Caco-2 (cell line): ENCODE results near the gene CYP2W1. TPM values are rescaled to one million over a fixed set of nuclear protein-coding genes. Genes with fewer than 3 reads are reported as not detected.

ENCODE experiments used
- BruUV-seq: library from RNA; stranded (reverse); fragments of 400-500 nt; replicated peaks from 2 replicates; lab custom pipeline; 2021; lab: Mats Ljungman, UMichigan
- CTCF ChIA-PET: fragments of 300-600 bp; sonication (Branson Sonifier 250); formaldehyde crosslinking; loops from one replicate; lab custom pipeline; 2022; ENCODE audit warnings: antibody characterized with exemption; lab: Charles Lee
- POLR2A ChIA-PET: fragments of 300-600 bp; sonication (Branson Sonifier 250); formaldehyde crosslinking; loops from one replicate; lab custom pipeline; 2022; ENCODE audit warnings: antibody characterized with exemption; lab: Charles Lee
- DNase-seq, 2 experiments: peaks; one replicate each; pipeline versions ENCODE4 v3.0.0 to v3.0.0-alpha.2; 2020 to 2022
- H3K27me3 ChIP-seq: replicated peaks from 2 replicates; pipeline ENCODE4 v1.6.0; 2011; ENCODE audit warnings: low read length; ENCODE audit not compliant: control insufficient read depth, insufficient read depth
- H3K36me3 ChIP-seq: 2 replicates; pipeline ENCODE4 v1.5.1; 2011; ENCODE audit warnings: low read length; ENCODE audit not compliant: control insufficient read depth, insufficient read depth
- H3K4me1 ChIP-seq: fragments of 250-450 bp; sonication (Bioruptor Pico); 2 replicates; pipeline ENCODE4 v1.5.1; 2020; ENCODE audit warnings: mild to moderate bottlenecking
- H3K4me3 ChIP-seq: 2 replicates; pipeline ENCODE4 v1.5.1; 2011; ENCODE audit warnings: low read depth, mild to moderate bottlenecking, control low read depth, low read length
- H3K9me3 ChIP-seq: fragments of 250-450 bp; sonication (Bioruptor Pico); 2 replicates; pipeline ENCODE4 v1.5.1; 2020; ENCODE audit warnings: mild to moderate bottlenecking, moderate library complexity
- H3K27ac Mint-ChIP-seq: one replicate; pipeline ENCODE4 v1.8.0; 2022; ENCODE audit warnings: mixed read lengths; ENCODE audit not compliant: unreplicated experiment
- H3K27me3 Mint-ChIP-seq: one replicate; pipeline ENCODE4 v1.8.0; 2022; ENCODE audit warnings: mixed read lengths; ENCODE audit not compliant: insufficient read depth, unreplicated experiment
- H3K36me3 Mint-ChIP-seq: one replicate; pipeline ENCODE4 v1.8.0; 2022; ENCODE audit warnings: mild to moderate bottlenecking, mixed read lengths; ENCODE audit not compliant: insufficient read depth, unreplicated experiment
- H3K4me1 Mint-ChIP-seq: one replicate; pipeline ENCODE4 v1.8.0; 2022; ENCODE audit warnings: low read depth, mixed read lengths; ENCODE audit not compliant: unreplicated experiment
- H3K4me3 Mint-ChIP-seq: one replicate; pipeline ENCODE4 v1.8.0; 2022; ENCODE audit warnings: mild to moderate bottlenecking, moderate library complexity, mixed read lengths; ENCODE audit not compliant: unreplicated experiment
- H3K9me3 Mint-ChIP-seq: one replicate; pipeline ENCODE4 v1.8.0; 2022; ENCODE audit warnings: mixed read lengths; ENCODE audit not compliant: unreplicated experiment
- intact Hi-C: fragments of 100-400 bp; cut with micrococcal nuclease; formaldehyde crosslinking; loops from one replicate; pipeline ENCODE4 v1.10.0; 2022; ENCODE audit not compliant: unreplicated experiment
- total RNA-seq: library from RNA; stranded (reverse); gene quantifications from 2 replicates; pipeline ENCODE4 v1.2.3, GENCODE V29; 2022
- TF ChIP-seq, protein P1 (sequence below), 2 experiments: fragments of 200-600 bp in 1 of 2; IDR thresholded peaks; 1 replicate in 1 of 2; 2 replicates in 1 of 2; pipeline versions ENCODE4 v1.5.1 to v1.8.0; 2011 to 2022; ENCODE audit warnings: antibody characterized with exemption in 1 of 2, control low read depth in 1 of 2, inconsistent platforms in 1 of 2, low read depth in 1 of 2, low read length in 1 of 2, mild to moderate bottlenecking in 1 of 2, moderate library complexity in 1 of 2; ENCODE audit not compliant: insufficient read depth in 1 of 2, severe bottlenecking in 1 of 2, unreplicated experiment in 1 of 2

Gene CYP2W1
- total RNA-seq, 1 experiment from 2014 or later, result 24.0 TPM

DNA sequence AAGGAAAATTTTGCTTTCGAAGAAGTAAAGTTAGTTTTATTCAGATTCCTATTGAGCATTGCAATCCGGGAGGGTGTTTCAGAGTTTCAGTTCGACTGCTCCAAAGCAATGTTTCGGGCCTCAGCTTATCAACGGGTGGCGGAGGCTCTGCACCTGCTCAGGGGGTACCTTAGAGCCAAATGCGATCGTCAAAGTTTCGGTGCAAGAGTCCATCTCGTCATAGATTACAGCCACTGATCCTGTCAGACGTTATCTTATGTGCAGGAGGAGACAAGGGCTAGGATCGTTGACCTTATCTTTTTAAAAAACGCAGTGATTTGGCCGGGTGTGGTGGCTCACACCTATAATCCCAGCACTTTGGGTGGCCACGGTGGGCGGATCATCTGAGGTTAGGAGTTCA is 3.8 kb upstream of the CYP2W1 start:
- Histone ChIP-seq H3K9me3 (no peaks in the 10 kb centered on the region), H3K27me3 (no peaks in the 10 kb centered on the region), H3K36me3 (no peaks in the 10 kb centered on the region), H3K4me1 (peaks cover 64% of the 10 kb centered on the region), H3K4me3 (no peak overlapping the region)
- H3K36me3 Mint-ChIP-seq, result peaks cover 20% of the 10 kb centered on the region
- peaks cover 11% of the 10 kb centered on the region for H3K4me1 Mint-ChIP-seq
- no peak for DNase-seq
- H3K27ac Mint-ChIP-seq, result no peak overlapping the region
- intact Hi-C loops, result loop anchor here (5.0 kb wide), 3 partner anchors 63 to 203 kb away; partner anchors contain the start of gene GPR146
- H3K27me3 Mint-ChIP-seq, result no peaks in the 10 kb centered on the region
- H3K9me3 Mint-ChIP-seq, result no peaks in the 10 kb centered on the region
- BruUV-seq, result no TSS peak
- TF ChIP-seq, protein P1, sequence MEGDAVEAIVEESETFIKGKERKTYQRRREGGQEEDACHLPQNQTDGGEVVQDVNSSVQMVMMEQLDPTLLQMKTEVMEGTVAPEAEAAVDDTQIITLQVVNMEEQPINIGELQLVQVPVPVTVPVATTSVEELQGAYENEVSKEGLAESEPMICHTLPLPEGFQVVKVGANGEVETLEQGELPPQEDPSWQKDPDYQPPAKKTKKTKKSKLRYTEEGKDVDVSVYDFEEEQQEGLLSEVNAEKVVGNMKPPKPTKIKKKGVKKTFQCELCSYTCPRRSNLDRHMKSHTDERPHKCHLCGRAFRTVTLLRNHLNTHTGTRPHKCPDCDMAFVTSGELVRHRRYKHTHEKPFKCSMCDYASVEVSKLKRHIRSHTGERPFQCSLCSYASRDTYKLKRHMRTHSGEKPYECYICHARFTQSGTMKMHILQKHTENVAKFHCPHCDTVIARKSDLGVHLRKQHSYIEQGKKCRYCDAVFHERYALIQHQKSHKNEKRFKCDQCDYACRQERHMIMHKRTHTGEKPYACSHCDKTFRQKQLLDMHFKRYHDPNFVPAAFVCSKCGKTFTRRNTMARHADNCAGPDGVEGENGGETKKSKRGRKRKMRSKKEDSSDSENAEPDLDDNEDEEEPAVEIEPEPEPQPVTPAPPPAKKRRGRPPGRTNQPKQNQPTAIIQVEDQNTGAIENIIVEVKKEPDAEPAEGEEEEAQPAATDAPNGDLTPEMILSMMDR (IDR thresholded peaks at IDR 0.05; ENCODE audit: insufficient read depth in 1 of 2, low read depth in 1 of 2, low read length in 1 of 2, severe bottlenecking in 1 of 2, unreplicated experiment in 1 of 2), result no peak
- CTCF ChIA-PET, result no interaction called here
- no peak overlapping the region for H3K4me3 Mint-ChIP-seq
- POLR2A ChIA-PET, result no interaction called here

- TF ChIP-seq, protein P1 (IDR thresholded peaks at IDR 0.05; ENCODE audit: insufficient read depth in 1 of 2, low read depth in 1 of 2, low read length in 1 of 2, severe bottlenecking in 1 of 2, unreplicated experiment in 1 of 2), result no peak
- BruUV-seq, result no TSS peak
- no peak overlapping the region for H3K27ac Mint-ChIP-seq
- Histone ChIP-seq H3K9me3 (no peaks in the 10 kb centered on the region), H3K4me3 (no peak overlapping the region), H3K4me1 (peaks cover 64% of the 10 kb centered on the region), H3K27me3 (no peaks in the 10 kb centered on the region), H3K36me3 (no peaks in the 10 kb centered on the region)
- intact Hi-C loops, result loop anchor here (5.0 kb wide), 3 partner anchors 62 to 202 kb away; partner anchors contain the start of gene GPR146
- DNase-seq, result no peak
- peaks cover 11% of the 10 kb centered on the region for H3K4me1 Mint-ChIP-seq
- POLR2A ChIA-PET, result no interaction called here
- no peaks in the 10 kb centered on the region for H3K9me3 Mint-ChIP-seq
- no peaks in the 10 kb centered on the region for H3K27me3 Mint-ChIP-seq
- no peak overlapping the region for H3K4me3 Mint-ChIP-seq
- peaks cover 11% of the 10 kb centered on the region for H3K36me3 Mint-ChIP-seq
- CTCF ChIA-PET, result no interaction called here
Measured at GRCh38 chr7:979886-980571, 3.0 kb upstream of the CYP2W1 start.

- Mint-ChIP-seq H3K4me3 (no peak overlapping the region), H3K9me3 (no peaks in the 10 kb centered on the region), H3K36me3 (peaks cover 10% of the 10 kb centered on the region), H3K4me1 (peaks cover 11% of the 10 kb centered on the region), H3K27me3 (no peaks in the 10 kb centered on the region), H3K27ac (peak overlapping the region; percentile 29)
- no peaks in the 10 kb centered on the region for H3K27me3 ChIP-seq
- BruUV-seq, result no TSS peak
- ChIA-PET POLR2A (interaction anchor here (0.6 kb wide), 1 partner anchor 156 kb away, joined by 3 read pairs; a partner anchor contains a TSS), CTCF (interaction anchor here (1.0 to 1.4 kb wide), 2 partner anchors 10 to 11 kb away, joined by 3 to 17 read pairs; no protein-coding TSS in a partner anchor)
- no peaks in the 10 kb centered on the region for H3K36me3 ChIP-seq
- H3K4me1 ChIP-seq, result peaks cover 56% of the 10 kb centered on the region
- TF ChIP-seq, protein P1 (IDR thresholded peaks at IDR 0.05; ENCODE audit: insufficient read depth in 1 of 2, low read depth in 1 of 2, low read length in 1 of 2, severe bottlenecking in 1 of 2, unreplicated experiment in 1 of 2), result no peak
- DNase-seq, result no peak
- H3K9me3 ChIP-seq, result no peaks in the 10 kb centered on the region
- no peak overlapping the region for H3K4me3 ChIP-seq
- intact Hi-C loops, result no loop called here
Measured at GRCh38 chr7:981793-982510, 1.0 kb upstream of the CYP2W1 start.
